Endothelial cell of umbilical vein (primary cell): ENCODE data around the gene JAKMIP1. TPM values are rescaled to one million over a fixed set of nuclear protein-coding genes. Genes with fewer than 3 reads are reported as not detected.

Experiments used
- BruUV-seq: library from RNA; stranded (reverse); fragments of 400-500 nt; replicated peaks from 2 replicates; lab custom pipeline; 2021; lab: Mats Ljungman, UMichigan
- CTCF ChIA-PET: fragments of 300-600, 350-600 bp; sonication (Branson Sonifier 250); formaldehyde crosslinking; loops from one replicate; lab custom pipeline; 2021; ENCODE audit warnings: antibody characterized with exemption, inconsistent platforms; lab: Charles Lee
- POLR2A ChIA-PET: fragments of 300-600, 350-600 bp; sonication (Branson Sonifier 250); formaldehyde crosslinking; loops from one replicate; lab custom pipeline; 2021; ENCODE audit warnings: antibody characterized with exemption, inconsistent platforms; lab: Charles Lee
- DNase-seq: peaks from one replicate; pipeline ENCODE4 v3.0.0-alpha.2; 2011; ENCODE audit warnings: low read depth, low spot score
- FAIRE-seq: peaks from 2 replicates; lab custom pipeline; 2011; peaks lifted over from hg19 to GRCh38; lab: Jason Lieb, UNC
- H2AFZ ChIP-seq: 2 replicates; pipeline ENCODE4 v1.6.0; 2012; ENCODE audit warnings: low read depth, low read length, control low read depth, inconsistent platforms
- H3K27ac ChIP-seq: 2 replicates; pipeline ENCODE4 v1.5.1; 2011; ENCODE audit warnings: low read depth, mild to moderate bottlenecking, control low read depth, low read length, moderate library complexity; ENCODE audit not compliant: insufficient read depth
- H3K27me3 ChIP-seq, 2 experiments: 2 replicates each; pipeline versions ENCODE4 v1.6.0 to v1.6.1; 2011; ENCODE audit warnings: low read length in 2 of 2, mixed read lengths in 1 of 2; ENCODE audit not compliant: control insufficient read depth in 2 of 2, insufficient read depth in 2 of 2
- H3K36me3 ChIP-seq, 2 experiments: 2 replicates in 1 of 2; 3 replicates in 1 of 2; pipeline ENCODE4 v1.5.1; 2011; ENCODE audit warnings: low read length in 2 of 2, mild to moderate bottlenecking in 1 of 2, moderate library complexity in 1 of 2; ENCODE audit not compliant: control insufficient read depth in 2 of 2, insufficient read depth in 2 of 2; ENCODE audit errors: extremely low read depth in 1 of 2
- H3K4me1 ChIP-seq: 3 replicates; pipeline ENCODE4 v1.5.1; 2011; ENCODE audit warnings: mild to moderate bottlenecking, low read length; ENCODE audit not compliant: control insufficient read depth, insufficient read depth; ENCODE audit errors: extremely low read depth
- H3K4me2 ChIP-seq: 2 replicates; pipeline ENCODE4 v1.6.1; 2011; ENCODE audit warnings: low read length, control low read depth, mixed read lengths; ENCODE audit not compliant: insufficient read depth
- H3K4me3 ChIP-seq, 3 experiments: fragments of 200-600 bp in 1 of 3; sonication (generic), shearing (Covaris generic) in 1 of 3; replicated peaks in 1 of 3; 2 replicates each; pipeline ENCODE4 v1.5.1; 2011 to 2016; ENCODE audit warnings: control low read depth in 3 of 3, low read length in 3 of 3, mild to moderate bottlenecking in 2 of 3, inconsistent platforms in 1 of 3, low read depth in 1 of 3, moderate library complexity in 1 of 3; ENCODE audit not compliant: insufficient read depth in 1 of 3
- H3K79me2 ChIP-seq: 2 replicates; pipeline ENCODE4 v1.6.0; 2012; ENCODE audit warnings: low read length, inconsistent platforms; ENCODE audit not compliant: control insufficient read depth, insufficient read depth
- H3K9ac ChIP-seq: replicated peaks from 2 replicates; pipeline ENCODE3; 2011; ENCODE audit warnings: low read length, control low read depth; ENCODE audit not compliant: insufficient read depth; ENCODE audit errors: extremely low read depth
- H3K9me1 ChIP-seq: replicated peaks from 3 replicates; pipeline ENCODE4 v1.6.0; 2011; ENCODE audit warnings: mild to moderate bottlenecking, low read length; ENCODE audit not compliant: control insufficient read depth, insufficient read depth; ENCODE audit errors: extremely low read depth
- H3K9me3 ChIP-seq: replicated peaks from 2 replicates; pipeline ENCODE4 v1.5.1; 2012; ENCODE audit warnings: low read length, inconsistent platforms; ENCODE audit not compliant: control insufficient read depth, insufficient read depth
- H4K20me1 ChIP-seq: replicated peaks from 2 replicates; pipeline ENCODE3; 2011; ENCODE audit warnings: mild to moderate bottlenecking, low read length; ENCODE audit not compliant: control insufficient read depth, insufficient read depth; ENCODE audit errors: extremely low read depth
- EZH2 ChIP-seq: IDR thresholded peaks from 2 replicates; pipeline ENCODE4 v1.6.1; 2012; ENCODE audit warnings: borderline replicate concordance, low read depth, mild to moderate bottlenecking, moderate library complexity, low read length, inconsistent platforms; ENCODE audit not compliant: severe bottlenecking
- FOS ChIP-seq: IDR thresholded peaks from 2 replicates; pipeline ENCODE4 v1.6.1; 2011; ENCODE audit warnings: mild to moderate bottlenecking, low read length, moderate library complexity, borderline replicate concordance; ENCODE audit not compliant: insufficient read depth
- GATA2 ChIP-seq: IDR thresholded peaks from 2 replicates; pipeline ENCODE4 v1.7.0; 2011; ENCODE audit warnings: low read depth, mild to moderate bottlenecking, moderate library complexity, mixed read lengths, low read length; ENCODE audit not compliant: insufficient read length, insufficient read depth
- JUN ChIP-seq: IDR thresholded peaks from 2 replicates; pipeline ENCODE4 v1.6.1; 2011; ENCODE audit warnings: borderline replicate concordance, low read depth; ENCODE audit not compliant: insufficient read length, insufficient read depth
- MYC ChIP-seq: IDR thresholded peaks from one replicate; pipeline ENCODE4 v1.6.1; 2011; ENCODE audit warnings: mild to moderate bottlenecking, low read depth, low read length
- POLR2A ChIP-seq: IDR thresholded peaks from 2 replicates; pipeline ENCODE4 v1.6.1; 2012; ENCODE audit warnings: low read depth, mild to moderate bottlenecking, control low read depth, low read length
- POLR2AphosphoS5 ChIP-seq: IDR thresholded peaks from 2 replicates; pipeline ENCODE4 v1.6.1; 2012; ENCODE audit warnings: low read depth, mild to moderate bottlenecking, control low read depth, low read length, moderate library complexity; ENCODE audit not compliant: insufficient read depth
- dilution Hi-C: fragments of 300-500 bp; cut with MboI; formaldehyde crosslinking; loops from one replicate; pipeline ENCODE4 v1.15.0; 2019; ENCODE audit warnings: low sequenced_read_pairs; ENCODE audit not compliant: extremely low pct_ligation_motif_present
- intact Hi-C: fragments of 100-400 bp; cut with micrococcal nuclease; formaldehyde crosslinking; loops from one replicate; pipeline ENCODE4 v1.10.0; 2022
- polyA plus RNA-seq, 4 experiments: library from polyadenylated mRNA; depleted of rRNA in 3 of 4; stranded (reverse) in 3 of 4; unstranded in 1 of 4; fragments of >200 nt; gene quantifications; 2 replicates each; pipeline versions ENCODE4 v1.2.1 to v1.2.3, GENCODE V29; 2011 to 2012; ENCODE audit warnings: missing spikeins in 1 of 4
- total RNA-seq: library from RNA; stranded (reverse); gene quantifications from 2 replicates; pipeline ENCODE4 v1.2.3, GENCODE V29; 2021
- TF ChIP-seq, protein P1 (sequence below): IDR thresholded peaks from 2 replicates; pipeline ENCODE4 v1.6.1; 2011; ENCODE audit not compliant: insufficient read depth, insufficient read length
- TF ChIP-seq, protein P2 (sequence below), 2 donors: IDR thresholded peaks; 1 replicate in 1 of 2; 2 replicates in 1 of 2; pipeline ENCODE4 v1.5.1; 2011; ENCODE audit warnings: low read length in 2 of 2, mild to moderate bottlenecking in 2 of 2, moderate library complexity in 2 of 2, control low read depth in 1 of 2, inconsistent platforms in 1 of 2, low read depth in 1 of 2; ENCODE audit not compliant: insufficient read depth in 1 of 2; ENCODE audit errors: extremely low read depth in 1 of 2

Gene JAKMIP1
- total and polyA plus RNA-seq, 2 donors (not counting 3 experiments of a cell fraction or from before 2014, with no cell fraction given): not detected

DNA sequence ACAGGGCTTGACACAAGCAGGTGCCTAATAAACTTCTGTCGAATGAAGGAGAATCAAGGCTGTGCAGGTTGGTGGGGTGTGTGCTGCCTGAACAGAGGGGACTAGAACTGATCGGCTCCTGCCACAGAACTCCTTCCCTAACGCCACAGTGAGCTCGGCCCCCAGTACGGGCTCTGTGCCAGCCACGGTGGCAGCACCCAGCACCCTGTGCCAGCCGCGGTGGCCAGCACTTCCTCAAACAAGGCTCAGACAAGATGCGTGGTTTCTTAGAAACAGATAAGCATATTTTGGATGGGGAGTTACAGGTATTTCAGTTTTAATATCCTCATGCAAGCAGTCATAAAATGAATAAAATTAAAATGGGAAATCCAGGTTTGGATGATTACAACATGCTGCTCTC, 156.1 kb downstream of the JAKMIP1 start:
- Histone ChIP-seq H3K9ac (no peak overlapping the region), H3K4me3 (no peak overlapping the region), H2AFZ (no peak overlapping the region), H3K9me3 (no peaks in the 10 kb centered on the region), H4K20me1 (no peaks in the 10 kb centered on the region), H3K4me1 (no peaks in the 10 kb centered on the region), H3K79me2 (no peaks in the 10 kb centered on the region), H3K9me1 (no peaks in the 10 kb centered on the region), H3K27me3 (no peaks in the 10 kb centered on the region), H3K27ac (no peak overlapping the region), H3K4me2 (no peak overlapping the region), H3K36me3 (no peaks in the 10 kb centered on the region)
- DNase-seq: no peak
- BruUV-seq: no TSS peak
- intact Hi-C loops: no loop called here
- dilution Hi-C loops: no loop called here
- POLR2A ChIA-PET: no interaction called here
- no peak for FAIRE-seq
- CTCF ChIA-PET: no interaction called here
- no peak for TF ChIP-seq JUN
- no peak for TF ChIP-seq FOS
- TF ChIP-seq POLR2A: no peak
- no peak for TF ChIP-seq POLR2AphosphoS5
- no peak for TF ChIP-seq EZH2

DNA sequence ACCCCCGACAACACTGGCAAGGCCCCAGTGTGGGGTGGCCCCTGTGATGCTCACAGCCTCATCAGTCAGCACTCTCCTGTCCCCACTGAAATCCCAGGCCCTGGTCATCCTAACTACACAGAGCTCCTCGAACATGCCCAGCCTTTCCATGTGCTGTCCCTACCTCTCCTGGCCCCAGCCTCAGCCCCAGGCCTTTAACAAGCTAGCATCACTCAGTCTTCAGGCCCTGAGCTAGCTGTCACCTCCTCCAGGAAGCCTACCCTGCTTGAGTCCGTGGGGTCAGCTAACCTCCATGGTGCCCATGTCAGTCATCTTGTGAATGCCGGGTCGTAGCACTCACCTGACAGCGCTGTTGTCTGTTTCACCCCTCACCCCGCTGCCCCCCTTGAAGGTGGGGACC, 156.5 kb downstream of the JAKMIP1 start:
- DNase-seq (no peak), FAIRE-seq (no peak)
- CTCF ChIA-PET: no interaction called here
- TF ChIP-seq GATA2 (no peak), JUN (no peak), FOS (no peak), EZH2 (no peak), POLR2A (no peak), POLR2AphosphoS5 (no peak), MYC (no peak)
- TF ChIP-seq, protein P1, sequence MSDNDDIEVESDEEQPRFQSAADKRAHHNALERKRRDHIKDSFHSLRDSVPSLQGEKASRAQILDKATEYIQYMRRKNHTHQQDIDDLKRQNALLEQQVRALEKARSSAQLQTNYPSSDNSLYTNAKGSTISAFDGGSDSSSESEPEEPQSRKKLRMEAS: no peak
- TF ChIP-seq, protein P2, sequence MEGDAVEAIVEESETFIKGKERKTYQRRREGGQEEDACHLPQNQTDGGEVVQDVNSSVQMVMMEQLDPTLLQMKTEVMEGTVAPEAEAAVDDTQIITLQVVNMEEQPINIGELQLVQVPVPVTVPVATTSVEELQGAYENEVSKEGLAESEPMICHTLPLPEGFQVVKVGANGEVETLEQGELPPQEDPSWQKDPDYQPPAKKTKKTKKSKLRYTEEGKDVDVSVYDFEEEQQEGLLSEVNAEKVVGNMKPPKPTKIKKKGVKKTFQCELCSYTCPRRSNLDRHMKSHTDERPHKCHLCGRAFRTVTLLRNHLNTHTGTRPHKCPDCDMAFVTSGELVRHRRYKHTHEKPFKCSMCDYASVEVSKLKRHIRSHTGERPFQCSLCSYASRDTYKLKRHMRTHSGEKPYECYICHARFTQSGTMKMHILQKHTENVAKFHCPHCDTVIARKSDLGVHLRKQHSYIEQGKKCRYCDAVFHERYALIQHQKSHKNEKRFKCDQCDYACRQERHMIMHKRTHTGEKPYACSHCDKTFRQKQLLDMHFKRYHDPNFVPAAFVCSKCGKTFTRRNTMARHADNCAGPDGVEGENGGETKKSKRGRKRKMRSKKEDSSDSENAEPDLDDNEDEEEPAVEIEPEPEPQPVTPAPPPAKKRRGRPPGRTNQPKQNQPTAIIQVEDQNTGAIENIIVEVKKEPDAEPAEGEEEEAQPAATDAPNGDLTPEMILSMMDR (IDR thresholded peaks at IDR 0.05; ENCODE audit: extremely low read depth in 1 of 2, insufficient read depth in 1 of 2, low read depth in 1 of 2, low read length in 2 of 2): no peak
- Histone ChIP-seq H4K20me1 (no peaks in the 10 kb centered on the region), H3K9me3 (no peaks in the 10 kb centered on the region), H3K36me3 (no peaks in the 10 kb centered on the region), H3K9ac (no peak overlapping the region), H3K4me3 (no peak overlapping the region), H3K27me3 (no peaks in the 10 kb centered on the region), H3K4me2 (no peak overlapping the region), H3K4me1 (no peaks in the 10 kb centered on the region), H3K79me2 (no peaks in the 10 kb centered on the region), H3K27ac (no peak overlapping the region), H2AFZ (no peak overlapping the region), H3K9me1 (no peaks in the 10 kb centered on the region)
- POLR2A ChIA-PET: no interaction called here
- dilution Hi-C loops (no loop called here), intact Hi-C loops (no loop called here)
- no TSS peak for BruUV-seq
